LNCAP (cell line): ENCODE measurements around the gene S100A8.

Experiments
- TF ChIP-seq, protein P1 (sequence below): fragments of 450-650 bp; IDR thresholded peaks from 2 replicates; pipeline ENCODE4 v1.5.1; 2017; ENCODE audit warnings: mild to moderate bottlenecking

The S100A8 gene

DNA sequence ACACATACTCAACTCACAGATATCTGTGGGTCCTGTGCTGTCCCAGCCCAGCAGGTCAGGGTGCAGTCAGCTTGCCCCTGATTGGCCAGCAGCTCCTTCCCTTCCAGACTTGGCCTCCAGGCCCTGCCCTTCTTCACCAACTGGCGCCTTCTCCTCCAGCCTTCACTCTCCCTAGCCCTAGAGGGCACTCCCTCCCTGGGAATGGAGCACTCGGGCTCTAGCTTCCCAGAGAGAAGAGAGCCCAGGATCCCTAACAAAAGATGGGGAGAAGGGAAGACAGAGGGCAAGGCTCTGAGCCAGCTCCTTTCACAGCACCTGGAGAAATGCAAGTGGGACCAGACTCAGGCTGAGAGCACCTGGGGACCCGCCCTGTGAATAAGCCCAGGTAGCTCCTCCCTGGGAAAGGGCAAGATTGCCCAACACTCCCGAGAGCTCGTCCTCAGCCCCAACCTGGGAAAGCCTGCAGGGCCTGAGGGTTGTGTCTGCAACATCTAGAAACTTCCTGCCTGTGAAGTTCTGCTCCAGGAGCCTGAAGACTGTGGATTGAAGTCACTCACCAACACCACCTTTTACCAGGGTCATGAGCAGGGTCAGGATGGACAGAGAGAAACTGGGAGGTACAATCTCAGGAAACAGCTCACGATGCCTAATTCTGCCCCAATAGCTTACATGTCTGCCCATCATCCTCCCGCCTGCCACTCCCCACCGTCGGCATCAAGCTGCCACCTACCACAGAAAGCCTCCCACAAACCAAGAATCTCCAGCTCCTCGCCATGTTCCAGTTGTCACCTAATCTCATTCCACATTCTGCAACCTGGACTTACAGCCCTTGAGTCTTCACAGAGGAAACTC lies 42.1 kb downstream of the S100A8 start, which contains the start of gene PGLYRP4:
PGLYRP4 (minus strand) TSS at position 331 of the 852 bp plus-strand sequence. CDS start 909 bp downstream, outside the sequence.
- TF ChIP-seq, protein P1, sequence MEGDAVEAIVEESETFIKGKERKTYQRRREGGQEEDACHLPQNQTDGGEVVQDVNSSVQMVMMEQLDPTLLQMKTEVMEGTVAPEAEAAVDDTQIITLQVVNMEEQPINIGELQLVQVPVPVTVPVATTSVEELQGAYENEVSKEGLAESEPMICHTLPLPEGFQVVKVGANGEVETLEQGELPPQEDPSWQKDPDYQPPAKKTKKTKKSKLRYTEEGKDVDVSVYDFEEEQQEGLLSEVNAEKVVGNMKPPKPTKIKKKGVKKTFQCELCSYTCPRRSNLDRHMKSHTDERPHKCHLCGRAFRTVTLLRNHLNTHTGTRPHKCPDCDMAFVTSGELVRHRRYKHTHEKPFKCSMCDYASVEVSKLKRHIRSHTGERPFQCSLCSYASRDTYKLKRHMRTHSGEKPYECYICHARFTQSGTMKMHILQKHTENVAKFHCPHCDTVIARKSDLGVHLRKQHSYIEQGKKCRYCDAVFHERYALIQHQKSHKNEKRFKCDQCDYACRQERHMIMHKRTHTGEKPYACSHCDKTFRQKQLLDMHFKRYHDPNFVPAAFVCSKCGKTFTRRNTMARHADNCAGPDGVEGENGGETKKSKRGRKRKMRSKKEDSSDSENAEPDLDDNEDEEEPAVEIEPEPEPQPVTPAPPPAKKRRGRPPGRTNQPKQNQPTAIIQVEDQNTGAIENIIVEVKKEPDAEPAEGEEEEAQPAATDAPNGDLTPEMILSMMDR: no peak

DNA sequence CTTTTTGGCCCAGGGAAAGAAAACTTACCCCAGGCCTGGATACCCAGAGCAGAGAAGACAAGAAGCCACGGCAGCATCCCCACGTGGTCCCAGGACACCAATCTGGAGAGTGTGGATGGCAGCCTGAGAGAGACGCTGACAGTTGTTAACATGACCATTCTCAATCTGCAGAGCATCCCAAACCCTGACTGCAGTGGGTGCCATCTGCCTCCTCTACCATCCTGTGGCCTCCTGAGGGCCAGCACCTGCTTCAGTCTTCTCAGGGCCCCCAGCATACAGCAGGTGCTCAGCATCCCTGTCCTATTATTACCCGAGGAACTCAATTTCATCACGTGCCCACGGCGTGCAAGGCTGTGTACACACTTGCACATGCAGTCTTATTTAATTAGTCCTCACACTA lies 43.0 kb downstream of the S100A8 start:
- TF ChIP-seq, protein P1: no peak

DNA sequence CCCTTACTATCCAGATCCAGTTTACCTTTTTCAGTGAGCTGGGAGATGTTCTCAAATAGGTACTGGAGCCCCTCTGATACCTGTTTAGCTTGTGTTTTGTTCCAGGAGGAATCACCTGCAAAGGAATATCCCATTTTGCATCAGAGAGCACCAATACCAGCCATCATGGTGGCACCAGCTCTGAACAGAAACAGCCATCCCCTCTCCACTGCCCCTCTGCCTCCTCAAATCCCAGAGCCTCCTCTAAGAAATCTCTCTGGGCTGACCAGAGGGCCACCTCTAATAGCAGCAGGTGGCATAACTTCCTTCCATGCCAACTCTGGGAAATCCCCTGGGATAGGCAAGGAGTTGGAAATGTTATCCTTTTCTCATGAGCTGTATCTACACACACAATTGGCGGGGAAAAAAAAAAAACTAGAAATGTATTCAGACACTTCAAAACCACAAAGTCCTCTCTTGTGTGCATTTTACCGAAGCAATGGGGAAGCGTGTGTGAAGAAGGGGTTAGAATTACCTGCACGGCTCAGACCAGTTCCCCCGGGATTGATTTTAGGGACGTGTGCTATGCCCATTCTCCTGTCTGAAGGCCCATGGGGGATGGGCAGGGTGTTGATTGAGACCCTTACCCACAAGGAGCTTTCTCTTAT lies 44.7 kb downstream of the S100A8 start:
- TF ChIP-seq, protein P1: no peak

DNA sequence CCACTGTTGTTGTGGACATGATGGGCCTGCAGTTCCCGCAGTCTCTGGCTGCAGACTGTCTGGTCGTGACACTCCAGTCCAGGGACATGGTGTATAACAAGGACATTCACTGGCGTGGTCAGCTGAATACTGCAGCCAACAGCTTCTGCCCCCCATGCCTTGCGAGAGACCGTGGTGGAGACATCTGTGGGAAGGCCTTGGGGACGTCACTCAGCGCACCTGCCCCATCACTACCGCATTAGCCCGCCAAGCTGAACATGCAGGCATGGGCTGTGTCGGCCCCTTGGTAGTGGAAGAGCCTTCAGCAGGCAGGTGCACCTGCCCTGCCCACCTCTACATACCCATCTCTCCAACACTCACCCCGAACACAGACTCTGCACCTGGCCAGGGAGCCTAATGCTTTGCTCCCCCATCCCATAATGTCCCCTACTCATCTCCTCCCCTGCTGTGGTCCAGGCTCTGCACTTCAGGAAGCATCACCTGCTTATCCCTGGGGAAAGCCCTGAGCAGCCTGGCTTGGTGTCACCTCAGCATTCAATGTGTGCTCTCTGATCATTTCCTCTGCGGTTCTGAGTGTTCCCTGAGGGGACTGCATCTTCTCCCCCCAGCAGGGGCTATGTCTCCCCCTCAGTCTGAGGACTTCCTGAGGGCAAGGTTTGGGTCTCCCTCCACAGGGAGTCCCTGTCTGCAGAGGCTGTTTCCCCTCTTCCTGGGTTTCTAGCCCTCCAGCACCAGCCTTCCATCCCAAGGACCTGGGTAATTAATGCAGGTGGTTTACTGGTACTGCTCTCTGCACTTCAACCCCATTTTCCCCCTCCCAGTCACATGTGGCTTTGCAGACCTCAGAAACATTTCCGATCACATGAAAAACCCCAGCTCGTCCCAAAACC lies 45.4 kb downstream of the S100A8 start:
- TF ChIP-seq, protein P1: no peak

DNA sequence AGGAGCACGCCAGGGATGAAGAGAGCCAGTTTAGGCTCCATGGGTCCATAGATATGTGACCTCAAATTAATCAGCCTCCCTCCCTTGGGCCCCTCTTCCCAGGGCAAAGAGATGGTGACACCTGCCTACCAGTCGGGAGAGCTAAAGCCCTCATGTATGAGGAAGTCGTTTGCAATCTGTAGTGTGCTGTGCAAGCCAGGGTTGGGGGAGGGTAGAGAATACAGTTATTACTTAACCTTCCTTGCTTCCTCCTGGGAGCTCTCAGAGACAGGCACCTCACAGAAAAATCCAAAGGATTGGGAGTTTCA lies 46.2 kb downstream of the S100A8 start:
- TF ChIP-seq, protein P1: no peak

DNA sequence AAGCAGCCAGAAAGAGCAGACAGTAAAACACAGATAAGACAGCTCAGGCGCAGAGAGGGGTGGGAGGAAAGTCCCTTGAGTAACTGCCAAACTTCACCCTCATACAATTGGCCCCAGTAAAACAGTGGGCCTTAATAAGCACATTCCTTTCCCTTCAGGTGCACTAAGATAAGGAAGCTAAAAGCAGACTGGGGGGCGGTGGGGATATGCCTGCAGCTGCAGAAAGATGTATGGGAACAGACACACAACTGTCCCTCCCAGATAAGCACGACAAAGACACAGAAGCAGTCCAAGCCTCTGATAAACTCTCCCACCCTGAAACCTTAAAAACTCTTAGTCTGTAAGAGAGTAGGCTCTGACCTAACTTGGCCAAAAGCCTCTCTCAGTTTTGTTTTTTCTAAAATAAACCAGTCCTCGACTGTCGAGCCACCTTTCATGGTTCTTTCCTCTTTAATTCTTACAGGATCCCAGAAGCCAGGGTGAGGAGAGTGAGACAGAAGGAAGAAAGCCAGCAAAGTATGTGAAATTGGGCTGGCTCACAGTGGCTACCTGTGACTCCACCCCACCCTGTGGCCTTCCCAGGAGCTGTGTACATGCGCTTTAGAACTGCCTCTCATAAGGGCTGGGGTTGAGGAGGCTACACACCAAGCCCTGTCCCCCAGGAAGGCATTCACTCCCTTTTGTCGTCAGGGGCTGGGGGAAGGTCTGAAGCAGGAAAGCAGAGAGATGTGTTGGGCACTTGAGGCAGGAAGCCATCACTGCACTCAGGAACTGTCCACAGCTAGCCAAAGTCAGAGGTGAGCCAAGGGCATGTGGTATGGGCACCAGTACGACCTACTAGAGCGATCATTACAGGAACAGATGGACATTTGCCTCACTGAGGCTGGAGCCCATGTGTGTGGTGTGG lies 46.8 kb downstream of the S100A8 start:
- TF ChIP-seq, protein P1: no peak
